Fibroblast of the aortic adventitia (primary cell): ENCODE data around the gene PTPRA. TPM values are rescaled to one million over a fixed set of nuclear protein-coding genes. Genes with fewer than 3 reads are reported as not detected.
"Not testable (repeated sequence)": the region's sequence is repeated elsewhere in the genome, so short reads cannot be mapped to it uniquely, and the experiment has no call there.

Experiments used
- DNase-seq: peaks from one replicate; pipeline ENCODE4 v3.0.0-alpha.2; 2010; ENCODE audit warnings: low read depth
- H3K4me3 ChIP-seq: 2 replicates; pipeline ENCODE4 v1.5.1; 2011; ENCODE audit warnings: low read depth, mild to moderate bottlenecking, control low read depth, low read length, moderate library complexity
- CTCF ChIP-seq: IDR thresholded peaks from 2 replicates; pipeline ENCODE4 v1.5.1; 2011; ENCODE audit warnings: mild to moderate bottlenecking, low read length, control low read depth, inconsistent platforms; ENCODE audit not compliant: insufficient read depth
- total RNA-seq: library from RNA; depleted of rRNA; stranded (reverse); fragments of >200 nt; gene quantifications from 2 replicates; pipeline ENCODE4 v1.2.3, GENCODE V29; 2012; ENCODE audit warnings: low replicate concordance

Gene PTPRA
- total RNA-seq = 10.5 and 75.1 TPM in 2 replicates

- DNase-seq = peak; percentile 87
- peak within 1 kb of the TSS; percentile 90 for H3K4me3 ChIP-seq
- TF ChIP-seq CTCF = peak; percentile 9
Observed at GRCh38 chr20:2873010-2873746, at the start of gene PTPRA. PTPRA (plus strand) TSS chr20:2873481; CDS start chr20:2964278, 90,797 bp downstream.

GRCh38 chr20:2825761-2826160 is 47.5 kb upstream of the PTPRA start:
- H3K4me3 ChIP-seq = no peak overlapping the region
- DNase-seq = no peak
- no peak for TF ChIP-seq CTCF

- DNase-seq = no peak
- no peak overlapping the region for H3K4me3 ChIP-seq
- TF ChIP-seq CTCF = no peak
Observed at GRCh38 chr20:2826655-2827054, 46.6 kb upstream of the PTPRA start.

GRCh38 chr20:2829376-2829775 is 43.9 kb upstream of the PTPRA start:
- no peak for DNase-seq
- no peak for TF ChIP-seq CTCF
- no peak overlapping the region for H3K4me3 ChIP-seq

GRCh38 chr20:2831206-2831605 is 42.1 kb upstream of the PTPRA start:
- H3K4me3 ChIP-seq, DNase-seq: not testable (repeated sequence)

GRCh38 chr20:2833761-2834160 is 39.5 kb upstream of the PTPRA start:
- no peak overlapping the region for H3K4me3 ChIP-seq
- no peak for DNase-seq
- TF ChIP-seq CTCF = no peak

- no peak for TF ChIP-seq CTCF
- no peak overlapping the region for H3K4me3 ChIP-seq
- DNase-seq = no peak
Observed at GRCh38 chr20:2834401-2835110, 38.7 kb upstream of the PTPRA start.
